H1 (cell line): Measurements from ENCODE around the gene WNT9A. TPM values are rescaled to one million over a fixed set of nuclear protein-coding genes. Genes with fewer than 3 reads are reported as not detected.

ENCODE experiments used
- ASH2L ChIP-seq: fragments of 200-600, 300-600 bp; sonication (generic); IDR thresholded peaks from one replicate; pipeline ENCODE4 v1.7.1; 2017; ENCODE audit warnings: low read length
- CHD2 ChIP-seq: IDR thresholded peaks from 2 replicates; pipeline ENCODE4 v1.6.1; 2012; ENCODE audit warnings: low read length, improper control_type of control experiment
- EGR1 ChIP-seq: IDR thresholded peaks from 2 replicates; pipeline ENCODE4 v1.6.1; 2011; ENCODE audit warnings: low read depth, low read length, borderline replicate concordance
- JUND ChIP-seq: IDR thresholded peaks from 2 replicates; pipeline ENCODE4 v1.6.1; 2011; ENCODE audit warnings: mild to moderate bottlenecking, improper control_type of control experiment, low read length
- NANOG ChIP-seq: IDR thresholded peaks from 2 replicates; pipeline ENCODE4 v1.6.1; 2011; ENCODE audit warnings: low read length, low read depth, mild to moderate bottlenecking, inconsistent platforms; ENCODE audit not compliant: insufficient read depth, poor library complexity, severe bottlenecking
- PHF8 ChIP-seq: fragments of 200-600 bp; sonication (generic); conservative IDR thresholded peaks from 2 replicates; pipeline ENCODE4 v1.7.1; 2012; ENCODE audit warnings: low read depth, mild to moderate bottlenecking, inconsistent platforms, low read length, moderate library complexity
- POU5F1 ChIP-seq: IDR thresholded peaks from 2 replicates; pipeline ENCODE4 v1.6.1; 2011; ENCODE audit warnings: low read depth, mild to moderate bottlenecking, low read length, moderate library complexity
- SP4 ChIP-seq: IDR thresholded peaks from 2 replicates; pipeline ENCODE4 v1.6.1; 2012; ENCODE audit warnings: low read length, inconsistent platforms
- polyA plus RNA-seq, 7 experiments: library from polyadenylated mRNA; depleted of rRNA in 3 of 7; stranded (reverse) in 5 of 7; unstranded in 2 of 7; fragments of >200 nt in 5 of 7; fragments of 200-250 nt in 2 of 7; gene quantifications; 1 replicate in 5 of 7; 2 replicates in 1 of 7; 4 replicates in 1 of 7; pipeline versions ENCODE4 v1.2.1 to v1.2.3, GENCODE V29; 2011 to 2013; ENCODE audit warnings: missing spikeins in 2 of 7, mixed read lengths in 2 of 7
- total RNA-seq: library from RNA; stranded (reverse); fragmentation: NEBNext Ultra II Directional; extraction: Animal tissue kit (Norgen Biotek cat#: 25700); gene quantifications from 2 replicates; pipeline ENCODE4 v1.2.1, GENCODE V29; 2021
- TF ChIP-seq, protein P1 (sequence below): IDR thresholded peaks from 2 replicates; pipeline ENCODE4 v1.6.1; 2012; ENCODE audit warnings: inconsistent platforms

The WNT9A gene
- total and polyA plus RNA-seq, 2 of the 8 experiments (the other 6 are each of a cell fraction or from before 2014, with no cell fraction given): 1.1 to 1.5 TPM

GRCh38 chr1:227888404-227889046 is 59.2 kb downstream of the WNT9A start (continued):
- TF ChIP-seq PHF8 (no peak), EGR1 (no peak), JUND (no peak), NANOG (no peak), SP4 (no peak), ASH2L (no peak), CHD2 (no peak), POU5F1 (no peak)
- TF ChIP-seq, protein P1, sequence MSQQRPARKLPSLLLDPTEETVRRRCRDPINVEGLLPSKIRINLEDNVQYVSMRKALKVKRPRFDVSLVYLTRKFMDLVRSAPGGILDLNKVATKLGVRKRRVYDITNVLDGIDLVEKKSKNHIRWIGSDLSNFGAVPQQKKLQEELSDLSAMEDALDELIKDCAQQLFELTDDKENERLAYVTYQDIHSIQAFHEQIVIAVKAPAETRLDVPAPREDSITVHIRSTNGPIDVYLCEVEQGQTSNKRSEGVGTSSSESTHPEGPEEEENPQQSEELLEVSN: no peak
